HG03460 (cell line): ENCODE data around the gene METRNL.

Source experiments
- ATAC-seq: cut with Tn5 transposase; IDR thresholded peaks from one replicate; pipeline ENCODE4 v1.9.1; 2021; ENCODE audit not compliant: unreplicated experiment

The METRNL gene

DNA sequence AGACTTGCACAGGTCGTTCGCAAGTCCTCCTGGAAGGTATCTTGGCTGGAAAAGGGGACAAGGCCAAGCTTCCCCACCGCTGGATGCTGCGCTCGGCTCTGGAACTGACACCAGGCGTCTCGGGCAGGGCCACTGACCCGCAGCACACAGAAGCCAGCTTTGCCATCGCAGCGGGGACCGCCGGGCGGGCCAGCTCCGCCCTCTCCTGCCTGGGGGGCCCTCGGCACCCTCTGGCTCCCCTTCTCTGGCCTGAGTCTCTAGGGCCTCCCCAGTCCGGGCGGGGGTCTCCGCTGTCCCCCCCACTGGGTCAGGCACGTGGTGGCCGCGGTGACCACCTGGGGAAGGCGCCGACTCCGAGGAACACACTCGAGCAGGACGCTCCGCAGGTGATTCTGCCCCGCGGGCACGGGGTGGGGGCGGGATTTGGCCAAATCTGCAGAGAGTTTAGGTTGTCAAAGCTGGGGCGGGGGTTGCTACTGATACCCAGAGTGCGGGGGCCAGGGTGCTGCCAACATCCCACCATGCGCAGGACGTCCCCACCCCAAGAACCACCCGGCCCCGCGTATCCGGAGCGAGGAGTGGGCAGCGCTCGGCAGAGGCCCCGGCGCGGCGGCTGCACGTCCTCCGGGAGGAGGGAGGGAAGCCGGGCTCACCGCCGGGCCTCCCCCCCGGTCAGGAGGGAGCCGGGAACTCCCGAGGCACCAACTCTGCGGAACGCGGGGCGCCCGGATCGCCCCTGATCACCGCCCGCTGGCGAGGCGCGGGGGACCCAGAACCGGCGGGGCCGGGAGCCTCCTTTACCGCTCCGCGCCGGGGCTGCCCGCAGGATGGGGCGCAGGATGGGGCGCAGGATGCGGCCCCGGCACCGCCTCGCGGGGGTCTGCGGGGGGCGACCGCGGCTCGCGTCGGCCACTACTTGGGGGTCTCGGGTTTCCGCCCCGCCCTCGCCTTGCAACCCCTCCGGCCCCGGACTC, 744 bp upstream of the METRNL start:
- no peak for ATAC-seq

- ATAC-seq: no peak
Observed at GRCh38 chr17:83079766-83080578, 563 bp downstream of the METRNL start.

- no peak for ATAC-seq
Observed at GRCh38 chr17:83080579-83080857, 1.1 kb downstream of the METRNL start.

DNA sequence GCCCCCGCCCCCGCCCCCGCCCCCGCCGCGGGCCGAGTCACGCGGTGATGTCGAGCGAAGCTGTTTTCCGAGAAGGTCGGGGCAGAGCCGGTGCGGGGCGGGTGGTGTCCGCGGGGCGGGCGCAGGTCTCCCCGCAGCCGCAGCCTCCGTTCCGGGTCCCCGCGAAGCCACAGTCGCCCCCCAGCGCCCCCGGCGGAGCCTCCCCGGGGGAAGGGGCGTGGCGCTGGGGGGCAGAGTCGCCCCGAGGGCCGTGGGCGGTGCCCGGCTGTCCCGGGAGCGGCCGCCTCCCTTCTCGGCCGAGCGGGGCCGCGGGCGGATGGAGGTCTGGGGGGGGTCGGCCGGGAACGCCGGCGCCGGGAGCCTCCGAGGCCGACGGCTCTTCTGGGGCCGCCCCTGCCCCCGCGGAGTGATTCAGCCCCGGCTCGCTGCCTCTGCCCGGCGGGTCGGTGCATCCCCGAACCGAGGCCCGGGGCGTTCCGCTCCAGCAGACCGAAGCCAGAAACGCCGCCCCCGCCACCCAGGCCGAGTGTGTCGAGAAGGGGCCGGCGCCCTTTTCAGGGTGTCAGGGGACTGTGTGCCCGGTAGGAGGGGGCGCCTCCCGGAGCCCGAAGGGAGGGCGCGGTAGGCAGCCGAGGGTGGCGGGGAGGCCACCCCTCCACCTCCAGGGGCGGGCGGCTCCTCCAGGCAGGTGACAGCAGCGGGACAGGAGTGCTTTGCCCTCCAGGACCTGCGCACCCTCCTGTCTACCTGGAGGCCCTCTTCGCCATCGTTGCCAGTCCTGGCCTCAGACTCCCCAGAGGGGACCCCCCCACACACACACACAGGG, 1.7 kb downstream of the METRNL start:
- ATAC-seq: no peak

- ATAC-seq: no peak
Observed at GRCh38 chr17:83081684-83082201, 2.3 kb downstream of the METRNL start.

DNA sequence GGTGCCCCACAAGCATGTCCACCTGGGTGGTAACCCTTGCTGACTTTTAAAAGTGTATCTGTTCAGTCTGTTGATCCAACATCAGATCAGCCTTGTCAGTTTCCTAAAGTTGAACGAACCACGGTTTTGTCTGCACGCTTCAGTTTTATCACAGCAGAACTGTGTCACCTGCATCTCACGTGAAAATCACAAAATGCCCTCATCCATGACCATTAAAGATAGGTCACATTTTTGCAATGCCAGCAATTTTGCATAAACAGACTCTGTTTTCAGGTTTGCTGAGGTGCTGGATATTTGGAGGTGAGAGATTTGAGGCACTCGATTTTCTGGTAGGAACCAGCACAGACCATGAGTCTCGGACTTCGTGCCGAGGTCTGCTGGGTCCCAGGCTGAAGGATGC, 3.0 kb downstream of the METRNL start:
- ATAC-seq: no peak

- ATAC-seq: no peak
Observed at GRCh38 chr17:83082909-83083367, 3.5 kb downstream of the METRNL start.

DNA sequence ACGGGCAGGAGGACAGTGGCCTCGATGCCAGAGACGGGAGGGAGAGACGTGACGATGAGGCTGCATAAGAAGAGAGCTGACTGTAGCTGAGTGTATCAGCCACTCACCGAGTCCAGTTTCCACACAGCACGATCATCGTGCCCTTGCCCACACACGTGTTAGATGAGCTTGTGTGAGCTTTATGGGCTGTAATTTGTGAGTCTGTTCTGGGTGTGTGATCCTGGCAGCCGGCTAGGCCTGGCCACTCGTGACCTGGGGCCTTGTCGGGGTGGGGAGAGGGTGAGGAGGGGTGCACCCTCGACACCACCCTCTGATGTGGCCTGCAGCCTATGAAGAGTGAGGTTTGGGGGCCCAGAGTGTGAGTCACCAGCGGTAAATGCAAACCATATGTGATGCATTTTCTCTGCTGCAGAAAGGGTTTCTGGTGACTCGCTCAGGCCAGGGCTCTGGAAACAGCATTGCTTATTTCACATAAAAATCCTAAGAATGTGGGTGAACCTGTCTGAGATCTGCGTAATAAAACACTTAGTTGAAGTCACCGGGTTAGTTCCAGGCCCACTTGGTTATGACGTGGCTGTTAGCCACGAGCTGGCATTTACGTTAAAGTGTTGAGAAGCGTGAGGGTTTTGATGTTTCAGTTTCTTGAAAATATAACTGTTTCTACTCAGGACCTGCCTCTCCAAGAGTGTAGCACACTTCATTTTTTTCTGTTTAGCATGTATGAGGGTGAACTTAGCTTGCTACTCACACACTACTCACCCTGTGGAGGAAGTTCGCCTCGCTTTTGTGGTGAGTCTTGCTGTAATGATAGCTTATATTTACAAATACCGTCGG, 4.2 kb downstream of the METRNL start:
- ATAC-seq: no peak

DNA sequence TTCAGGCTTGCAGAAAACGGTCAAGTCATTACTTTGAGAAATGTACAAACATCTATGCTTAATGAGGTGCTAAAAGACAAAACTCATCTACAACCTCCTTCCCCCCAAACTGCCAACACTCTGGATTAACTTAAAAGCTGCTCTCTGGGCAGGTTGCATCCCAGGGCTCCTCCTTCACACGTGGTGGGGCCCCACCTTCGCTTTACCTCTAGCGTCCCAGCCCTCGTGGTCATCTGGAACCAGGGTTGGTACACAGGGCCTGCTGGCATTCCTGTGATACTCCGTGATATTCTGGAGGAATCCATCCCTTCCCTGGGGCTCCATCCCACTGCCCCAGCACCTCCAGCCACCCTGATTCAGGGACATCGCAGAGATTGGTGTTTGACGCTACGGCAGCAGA, 4.8 kb downstream of the METRNL start:
- no peak for ATAC-seq

DNA sequence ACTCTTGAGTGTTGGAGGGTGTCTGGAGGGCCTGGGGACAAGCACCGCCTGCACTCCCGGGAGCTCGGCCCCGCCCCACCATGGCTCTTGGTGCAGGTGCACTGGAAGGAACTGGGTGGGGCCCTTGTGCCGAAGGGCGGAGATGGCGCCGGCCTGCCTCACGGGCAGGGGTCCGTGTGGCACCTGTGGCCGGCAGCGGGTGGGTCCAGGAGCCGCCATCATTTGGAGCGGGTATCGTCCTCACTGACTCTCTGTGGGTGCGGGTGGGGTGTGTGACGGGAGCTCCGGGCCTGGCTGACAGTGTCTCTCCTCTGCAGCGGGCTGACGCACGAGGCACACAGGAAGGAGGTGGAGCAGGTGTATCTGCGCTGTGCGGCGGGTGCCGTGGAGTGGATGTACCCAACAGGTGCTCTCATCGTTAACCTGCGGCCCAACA, 5.2 kb downstream of the METRNL start:
- no peak for ATAC-seq

DNA sequence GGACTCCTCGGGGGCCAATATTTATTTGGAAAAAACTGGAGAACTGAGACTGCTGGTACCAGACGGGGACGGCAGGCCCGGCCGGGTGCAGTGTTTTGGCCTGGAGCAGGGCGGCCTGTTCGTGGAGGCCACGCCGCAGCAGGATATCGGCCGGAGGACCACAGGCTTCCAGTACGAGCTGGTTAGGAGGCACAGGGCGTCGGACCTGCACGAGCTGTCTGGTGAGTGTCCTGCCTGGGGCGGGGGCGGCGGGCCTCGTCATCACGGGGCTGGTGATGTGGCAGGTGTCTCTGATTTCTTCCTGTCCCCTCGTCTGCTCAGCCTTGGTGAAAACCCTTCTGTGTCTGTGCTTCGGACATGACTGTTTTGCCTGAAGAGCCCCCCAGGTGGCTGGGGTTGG, 5.7 kb downstream of the METRNL start:
- no peak for ATAC-seq

GRCh38 chr17:83085526-83086198, 6.3 kb downstream of the METRNL start:
- ATAC-seq: no peak

DNA sequence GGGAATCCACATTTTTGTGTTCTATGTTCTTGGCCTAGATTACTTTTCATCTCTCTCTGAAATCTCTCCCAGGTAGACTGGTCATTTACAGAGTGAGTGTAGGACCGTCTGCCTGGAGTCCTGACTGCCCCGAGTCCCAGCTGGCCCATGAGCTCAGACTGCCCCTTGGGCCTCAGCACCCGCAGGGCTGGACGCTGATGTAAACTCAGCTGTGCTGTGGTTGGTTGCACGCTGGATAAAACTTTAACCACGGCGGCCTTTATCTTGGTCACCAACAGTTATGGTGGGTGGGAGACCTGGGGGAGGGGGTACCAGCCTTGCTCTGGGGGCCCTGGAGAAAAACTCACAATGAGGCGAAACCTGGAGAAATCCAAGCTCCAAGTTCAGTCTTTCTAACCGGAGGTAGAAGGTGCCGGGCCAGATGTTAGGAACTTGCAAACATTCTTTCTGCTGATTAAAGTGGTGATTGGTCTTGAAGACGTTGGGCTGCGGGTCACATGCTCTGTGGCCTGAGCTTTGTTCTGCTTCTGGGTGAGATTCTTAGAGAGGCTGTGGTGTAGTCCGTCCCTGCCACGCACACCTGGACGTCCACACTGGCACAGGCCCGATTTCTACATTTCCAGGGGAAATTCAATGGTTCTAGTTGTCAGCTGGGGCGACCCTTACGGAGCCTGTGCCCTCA, 6.9 kb downstream of the METRNL start:
- ATAC-seq: no peak

DNA sequence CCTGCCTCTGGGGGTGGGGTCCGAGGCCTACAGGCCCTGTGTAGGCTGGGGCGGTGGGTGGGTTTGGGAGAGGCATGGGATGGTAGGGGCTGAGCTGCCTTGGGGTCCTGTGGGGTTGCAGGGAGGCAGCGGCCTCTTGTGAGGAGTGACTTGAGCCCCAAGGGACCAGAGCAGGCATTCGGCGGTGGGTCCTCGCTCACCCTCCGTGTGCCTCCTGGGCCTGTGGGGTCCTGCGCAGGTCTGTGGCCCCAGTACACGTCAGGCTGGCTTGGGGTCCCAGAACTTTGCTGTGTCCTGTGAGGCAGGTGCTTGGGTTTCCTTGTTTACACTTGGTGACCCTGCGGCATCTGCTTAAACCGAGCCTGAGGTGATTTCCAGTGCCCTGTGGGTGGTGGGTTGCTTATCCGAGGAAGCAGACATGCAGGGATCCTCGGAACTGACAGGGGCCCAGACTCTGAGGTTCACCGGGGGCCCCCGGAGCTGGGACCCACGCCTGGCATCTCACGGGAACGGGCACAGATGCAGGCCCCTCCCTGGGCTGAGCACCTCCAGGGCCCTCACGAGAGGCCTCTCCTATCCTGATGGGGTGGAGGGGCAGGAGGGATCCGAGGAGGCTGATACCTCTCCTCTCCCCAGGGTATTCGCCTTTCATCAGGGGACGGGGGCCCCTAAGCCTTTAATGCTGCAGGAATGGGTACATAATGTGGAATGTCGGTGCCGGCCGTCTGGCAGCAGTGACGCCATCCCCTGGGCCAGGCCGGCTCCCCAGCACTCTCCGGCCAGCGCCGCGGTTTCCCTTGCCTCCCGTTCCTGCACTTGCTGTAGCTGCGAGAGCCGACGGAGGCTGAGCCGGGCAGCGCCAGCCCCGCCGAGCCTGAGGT, 7.7 kb downstream of the METRNL start:
- no peak for ATAC-seq

GRCh38 chr17:83087788-83088360, 8.5 kb downstream of the METRNL start:
- ATAC-seq: no peak

- no peak for ATAC-seq
Observed at GRCh38 chr17:83088451-83088850, 9.0 kb downstream of the METRNL start.

DNA sequence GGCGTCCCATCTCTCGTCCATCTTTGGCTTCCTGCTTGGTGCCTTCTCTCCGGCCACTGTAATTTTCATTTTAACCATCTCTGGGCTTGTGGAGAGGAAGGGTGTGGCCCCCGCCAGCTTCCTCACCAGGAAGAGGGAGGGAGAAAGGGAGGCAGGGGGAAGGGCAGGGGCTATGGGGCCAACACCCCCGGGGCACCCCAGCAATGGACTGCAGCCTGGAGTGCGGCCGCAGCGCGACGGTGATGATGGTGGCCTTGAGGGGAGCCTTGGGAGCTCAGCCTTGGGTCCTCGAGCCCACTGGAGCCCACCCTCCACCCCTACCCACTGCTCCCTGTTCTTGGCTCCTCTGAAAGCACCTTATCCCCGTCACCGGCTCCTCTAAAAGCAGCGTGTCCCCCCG, 9.5 kb downstream of the METRNL start:
- no peak for ATAC-seq
